ENCODE results near the gene OSBPL7. TPM values are rescaled to one million over a fixed set of nuclear protein-coding genes. Genes with fewer than 3 reads are reported as not detected.

OSBPL7 gene
- total and polyA plus RNA-seq, 4 donors: 0.51 to 2.4 (median 1.4) TPM

- Histone ChIP-seq H3K27ac (ENCODE audit: low read depth in 1 of 2, low read length in 2 of 2) (no peak overlapping the region), H3K36me3 (ENCODE audit: control insufficient read depth in 4 of 4, insufficient read depth in 3 of 4, low read depth in 1 of 4, low read length in 3 of 4) (no peaks in the 10 kb centered on the region), H3K9me3 (ENCODE audit: control insufficient read depth in 4 of 4, low read length in 3 of 4) (no peaks in the 10 kb centered on the region), H3K27me3 (ENCODE audit: control insufficient read depth in 4 of 4, insufficient read depth in 4 of 4, low read length in 3 of 4) (peaks cover 0 to 23% (median 8%) of the 10 kb centered on the region in 4 donors), H3K4me1 (ENCODE audit: control insufficient read depth in 4 of 4, insufficient read depth in 4 of 4, low read length in 3 of 4) (peaks cover 3 to 17% (median 11%) of the 10 kb centered on the region in 4 donors), H3K9ac (ENCODE audit: low read depth in 1 of 2, low read length in 2 of 2) (no peak overlapping the region), H3K4me3 (ENCODE audit: low read depth in 1 of 3, low read length in 3 of 3) (no peak overlapping the region)
- no peak for DNase-seq (ENCODE audit: low spot score)
- 48% methylated on average over 23 of the region's 23 CpGs for WGBS
- TF ChIP-seq ATF3 (IDR thresholded peaks at IDR 0.05): no peak
- TF ChIP-seq ZBTB33 (IDR thresholded peaks at IDR 0.05): no peak
- no peak for TF ChIP-seq YY1 (IDR thresholded peaks at IDR 0.05)
- TF ChIP-seq SP1 (IDR thresholded peaks at IDR 0.05): no peak
- TF ChIP-seq RAD21 (IDR thresholded peaks at IDR 0.05): no peak
- TF ChIP-seq TAF1 (conservative IDR thresholded peaks at IDR 0.05): no peak
Measured at GRCh38 chr17:47848198-47848513, 26.6 kb upstream of the OSBPL7 start.

GRCh38 chr17:47847341-47848197 is 26.0 kb upstream of the OSBPL7 start:
- 27% methylated on average over 71 of the region's 71 CpGs for WGBS
- peak in 1 of 2 donors; percentile 46 for TF ChIP-seq RAD21 (IDR thresholded peaks at IDR 0.05)
- TF ChIP-seq YY1 (IDR thresholded peaks at IDR 0.05): no peak
- no peak overlapping the region for H3K4me3 ChIP-seq (ENCODE audit: low read depth in 1 of 3, low read length in 3 of 3)

GRCh38 chr17:47846716-47847340 is 25.2 kb upstream of the OSBPL7 start:
- peaks cover 8 to 23% (median 16%) of the 10 kb centered on the region in 4 donors for H3K4me1 ChIP-seq (ENCODE audit: control insufficient read depth in 4 of 4, insufficient read depth in 4 of 4, low read length in 3 of 4)
- WGBS: 35% methylated on average over 31 of the region's 31 CpGs
- peaks cover 0 to 15% (median 5%) of the 10 kb centered on the region in 4 donors for H3K27me3 ChIP-seq (ENCODE audit: control insufficient read depth in 4 of 4, insufficient read depth in 4 of 4, low read length in 3 of 4)
- no peaks in the 10 kb centered on the region for H3K36me3 ChIP-seq (ENCODE audit: control insufficient read depth in 4 of 4, insufficient read depth in 3 of 4, low read depth in 1 of 4, low read length in 3 of 4)
- no peak overlapping the region for H3K9ac ChIP-seq (ENCODE audit: low read depth in 1 of 2, low read length in 2 of 2)
- H3K4me3 ChIP-seq (ENCODE audit: low read depth in 1 of 3, low read length in 3 of 3): no peak overlapping the region
- DNase-seq (ENCODE audit: low spot score): no peak
- no peaks in the 10 kb centered on the region for H3K9me3 ChIP-seq (ENCODE audit: control insufficient read depth in 4 of 4, low read length in 3 of 4)
- H3K27ac ChIP-seq (ENCODE audit: low read depth in 1 of 2, low read length in 2 of 2): no peak overlapping the region
- TF ChIP-seq ZBTB33 (IDR thresholded peaks at IDR 0.05) (no peak), RAD21 (IDR thresholded peaks at IDR 0.05) (no peak), MAX (IDR thresholded peaks at IDR 0.05) (no peak), NR2F2 (IDR thresholded peaks at IDR 0.05) (no peak), EGR1 (IDR thresholded peaks at IDR 0.05; ENCODE audit: low read depth in 2 of 2) (no peak), REST (IDR thresholded peaks at IDR 0.05) (no peak), YY1 (IDR thresholded peaks at IDR 0.05) (no peak), FOXA1 (IDR thresholded peaks at IDR 0.05) (no peak), TAF1 (conservative IDR thresholded peaks at IDR 0.05) (no peak), RXRA (IDR thresholded peaks at IDR 0.05) (no peak), FOXA2 (IDR thresholded peaks at IDR 0.05) (no peak), SP1 (IDR thresholded peaks at IDR 0.05) (no peak), GABPA (IDR thresholded peaks at IDR 0.05 in 1 of 2, conservative IDR thresholded peaks at IDR 0.05 in 1 of 2) (no peak), HNF4A (conservative IDR thresholded peaks at IDR 0.05) (no peak), HNF4G (IDR thresholded peaks at IDR 0.05) (no peak), ATF3 (IDR thresholded peaks at IDR 0.05) (no peak), JUND (IDR thresholded peaks at IDR 0.05) (no peak)

More at GRCh38 chr17:47847341-47848197, 26.0 kb upstream of the OSBPL7 start:
- Histone ChIP-seq H3K4me1 (ENCODE audit: control insufficient read depth in 4 of 4, insufficient read depth in 4 of 4, low read length in 3 of 4) (peaks cover 3 to 20% (median 13%) of the 10 kb centered on the region in 4 donors), H3K9ac (ENCODE audit: low read depth in 1 of 2, low read length in 2 of 2) (no peak overlapping the region), H3K27ac (ENCODE audit: low read depth in 1 of 2, low read length in 2 of 2) (no peak overlapping the region), H3K9me3 (ENCODE audit: control insufficient read depth in 4 of 4, low read length in 3 of 4) (no peaks in the 10 kb centered on the region), H3K27me3 (ENCODE audit: control insufficient read depth in 4 of 4, insufficient read depth in 4 of 4, low read length in 3 of 4) (peaks cover 0 to 19% (median 6%) of the 10 kb centered on the region in 4 donors), H3K36me3 (ENCODE audit: control insufficient read depth in 4 of 4, insufficient read depth in 3 of 4, low read depth in 1 of 4, low read length in 3 of 4) (no peaks in the 10 kb centered on the region)
- no peak for DNase-seq (ENCODE audit: low spot score)

Measured in liver (tissue), 9 donors.